Measurements from ENCODE around the gene TECPR1. TPM values are rescaled to one million over a fixed set of nuclear protein-coding genes. Genes with fewer than 3 reads are reported as not detected.

TECPR1 gene
- total and polyA plus RNA-seq, 2 donors (not counting 1 experiment from before 2014, with no cell fraction given): 3.7 to 39.0 TPM

DNA sequence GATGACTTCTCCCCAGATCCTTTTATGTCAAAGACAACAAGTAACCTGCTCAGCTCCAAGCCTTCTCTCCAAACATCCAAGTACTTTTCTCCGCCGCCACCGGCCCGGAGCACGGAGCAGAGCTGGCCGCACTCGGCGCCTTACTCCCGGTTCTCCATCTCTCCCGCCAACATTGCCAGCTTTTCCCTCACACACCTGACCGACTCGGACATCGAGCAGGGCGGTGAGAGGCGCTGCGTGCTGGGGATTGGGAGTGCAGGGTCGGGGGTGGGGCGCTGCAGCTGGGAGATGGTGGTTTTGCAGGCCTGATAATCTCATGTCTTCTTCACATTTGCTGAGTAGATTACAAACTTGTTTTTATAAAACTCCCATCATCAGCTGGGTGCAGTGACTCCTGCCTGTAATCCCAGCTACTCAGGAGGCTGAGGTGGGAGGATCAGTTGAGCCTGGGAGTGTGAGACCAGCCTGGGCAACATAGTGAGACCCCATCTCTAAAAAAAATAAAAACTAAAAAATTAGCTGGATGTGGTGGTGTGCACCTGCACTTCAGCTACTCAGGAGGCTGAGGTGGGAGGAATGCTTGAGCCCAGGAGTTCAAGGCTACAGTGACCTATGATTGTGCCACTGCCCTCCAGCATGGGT is 47.9 kb downstream of the TECPR1 start:
- Histone ChIP-seq H3K27ac (ENCODE audit: insufficient read depth, low read length) (no peak overlapping the region), H3K4me1 (ENCODE audit: control insufficient read depth, extremely low read depth, insufficient read depth, low read length) (no peaks in the 10 kb centered on the region), H3K27me3 (ENCODE audit: control insufficient read depth, insufficient read depth, low read length) (no peaks in the 10 kb centered on the region), H2AFZ (ENCODE audit: low read length) (no peak overlapping the region), H3K4me3 (replicated peaks in 1 of 4; ENCODE audit: control extremely low read depth in 1 of 4, insufficient read depth in 1 of 4, low read depth in 3 of 4, low read length in 4 of 4) (no peak overlapping the region), H3K79me2 (ENCODE audit: control insufficient read depth, insufficient read depth, low read length) (no peaks in the 10 kb centered on the region), H3K4me2 (ENCODE audit: extremely low read depth, insufficient read depth, low read length) (no peak overlapping the region), H4K20me1 (ENCODE audit: control insufficient read depth, extremely low read depth, insufficient read depth, low read length) (no peaks in the 10 kb centered on the region), H3K36me3 (ENCODE audit: control insufficient read depth, insufficient read depth, low read length) (peaks cover 1% of the 10 kb centered on the region), H3K9me3 (ENCODE audit: control insufficient read depth, insufficient read depth, low read depth, low read length) (no peaks in the 10 kb centered on the region), H3K9ac (ENCODE audit: insufficient read depth, low read length) (no peak overlapping the region)
- DNase-seq (ENCODE audit: low read depth in 2 of 2): no peak
- TF ChIP-seq, protein P1, sequence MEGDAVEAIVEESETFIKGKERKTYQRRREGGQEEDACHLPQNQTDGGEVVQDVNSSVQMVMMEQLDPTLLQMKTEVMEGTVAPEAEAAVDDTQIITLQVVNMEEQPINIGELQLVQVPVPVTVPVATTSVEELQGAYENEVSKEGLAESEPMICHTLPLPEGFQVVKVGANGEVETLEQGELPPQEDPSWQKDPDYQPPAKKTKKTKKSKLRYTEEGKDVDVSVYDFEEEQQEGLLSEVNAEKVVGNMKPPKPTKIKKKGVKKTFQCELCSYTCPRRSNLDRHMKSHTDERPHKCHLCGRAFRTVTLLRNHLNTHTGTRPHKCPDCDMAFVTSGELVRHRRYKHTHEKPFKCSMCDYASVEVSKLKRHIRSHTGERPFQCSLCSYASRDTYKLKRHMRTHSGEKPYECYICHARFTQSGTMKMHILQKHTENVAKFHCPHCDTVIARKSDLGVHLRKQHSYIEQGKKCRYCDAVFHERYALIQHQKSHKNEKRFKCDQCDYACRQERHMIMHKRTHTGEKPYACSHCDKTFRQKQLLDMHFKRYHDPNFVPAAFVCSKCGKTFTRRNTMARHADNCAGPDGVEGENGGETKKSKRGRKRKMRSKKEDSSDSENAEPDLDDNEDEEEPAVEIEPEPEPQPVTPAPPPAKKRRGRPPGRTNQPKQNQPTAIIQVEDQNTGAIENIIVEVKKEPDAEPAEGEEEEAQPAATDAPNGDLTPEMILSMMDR (conservative IDR thresholded peaks at IDR 0.05 in 1 of 2, IDR thresholded peaks at IDR 0.05 in 1 of 2; ENCODE audit: low read depth in 1 of 2, low read length in 2 of 2): no peak
- TF ChIP-seq EZH2 (IDR thresholded peaks at IDR 0.05; ENCODE audit: low read length, missing control alignments): no peak

DNA sequence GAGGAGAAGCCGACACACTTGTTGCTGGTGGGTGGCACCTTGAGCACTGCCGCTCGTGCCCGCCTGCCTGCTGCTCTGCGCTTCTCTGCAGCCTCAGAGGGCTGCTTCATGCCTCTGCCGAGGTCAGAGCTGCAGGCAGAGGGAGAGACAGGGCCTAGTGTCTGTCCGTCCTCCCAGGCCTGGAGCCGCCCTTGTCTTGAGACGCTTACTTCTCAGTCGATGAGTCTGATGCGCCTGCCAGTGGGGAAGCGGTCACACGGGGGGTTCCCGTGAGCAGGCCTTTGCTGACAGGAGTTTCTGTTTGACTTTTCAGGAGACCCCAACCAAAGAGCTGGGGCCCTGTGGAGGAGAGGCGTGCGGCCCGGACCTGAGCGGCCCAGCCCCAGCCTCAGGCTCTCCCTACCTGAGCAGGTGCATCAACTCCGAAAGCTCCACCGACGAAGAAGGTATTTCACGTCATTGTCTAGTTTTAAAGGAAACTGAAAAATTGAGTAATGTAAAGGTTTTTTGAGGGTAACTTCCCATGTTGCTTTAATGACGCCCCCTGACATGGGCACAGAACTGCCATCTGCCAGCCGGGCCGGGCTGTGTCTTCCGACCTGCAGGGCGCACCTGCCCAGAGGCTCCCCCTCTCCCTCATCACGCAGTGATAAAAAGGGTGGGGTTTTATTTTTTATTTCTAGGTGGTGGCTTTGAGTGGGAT is 48.6 kb downstream of the TECPR1 start:
- TF ChIP-seq EZH2 (IDR thresholded peaks at IDR 0.05; ENCODE audit: low read length, missing control alignments): no peak
- TF ChIP-seq, protein P1 (conservative IDR thresholded peaks at IDR 0.05 in 1 of 2, IDR thresholded peaks at IDR 0.05 in 1 of 2; ENCODE audit: low read depth in 1 of 2, low read length in 2 of 2): no peak
- no peaks in the 10 kb centered on the region for H4K20me1 ChIP-seq (ENCODE audit: control insufficient read depth, extremely low read depth, insufficient read depth, low read length)
- H3K36me3 ChIP-seq (ENCODE audit: control insufficient read depth, insufficient read depth, low read length): peaks cover 1% of the 10 kb centered on the region
- H3K79me2 ChIP-seq (ENCODE audit: control insufficient read depth, insufficient read depth, low read length): no peaks in the 10 kb centered on the region
- no peak overlapping the region for H2AFZ ChIP-seq (ENCODE audit: low read length)
- H3K27me3 ChIP-seq (ENCODE audit: control insufficient read depth, insufficient read depth, low read length): no peaks in the 10 kb centered on the region
- no peak for DNase-seq (ENCODE audit: low read depth in 2 of 2)
- H3K4me1 ChIP-seq (ENCODE audit: control insufficient read depth, extremely low read depth, insufficient read depth, low read length): no peaks in the 10 kb centered on the region
- no peaks in the 10 kb centered on the region for H3K9me3 ChIP-seq (ENCODE audit: control insufficient read depth, insufficient read depth, low read depth, low read length)
- no peak overlapping the region for H3K9ac ChIP-seq (ENCODE audit: insufficient read depth, low read length)
- H3K4me3 ChIP-seq (replicated peaks in 1 of 4; ENCODE audit: control extremely low read depth in 1 of 4, insufficient read depth in 1 of 4, low read depth in 3 of 4, low read length in 4 of 4): no peak overlapping the region
- no peak overlapping the region for H3K27ac ChIP-seq (ENCODE audit: insufficient read depth, low read length)
- H3K4me2 ChIP-seq (ENCODE audit: extremely low read depth, insufficient read depth, low read length): no peak overlapping the region

DNA sequence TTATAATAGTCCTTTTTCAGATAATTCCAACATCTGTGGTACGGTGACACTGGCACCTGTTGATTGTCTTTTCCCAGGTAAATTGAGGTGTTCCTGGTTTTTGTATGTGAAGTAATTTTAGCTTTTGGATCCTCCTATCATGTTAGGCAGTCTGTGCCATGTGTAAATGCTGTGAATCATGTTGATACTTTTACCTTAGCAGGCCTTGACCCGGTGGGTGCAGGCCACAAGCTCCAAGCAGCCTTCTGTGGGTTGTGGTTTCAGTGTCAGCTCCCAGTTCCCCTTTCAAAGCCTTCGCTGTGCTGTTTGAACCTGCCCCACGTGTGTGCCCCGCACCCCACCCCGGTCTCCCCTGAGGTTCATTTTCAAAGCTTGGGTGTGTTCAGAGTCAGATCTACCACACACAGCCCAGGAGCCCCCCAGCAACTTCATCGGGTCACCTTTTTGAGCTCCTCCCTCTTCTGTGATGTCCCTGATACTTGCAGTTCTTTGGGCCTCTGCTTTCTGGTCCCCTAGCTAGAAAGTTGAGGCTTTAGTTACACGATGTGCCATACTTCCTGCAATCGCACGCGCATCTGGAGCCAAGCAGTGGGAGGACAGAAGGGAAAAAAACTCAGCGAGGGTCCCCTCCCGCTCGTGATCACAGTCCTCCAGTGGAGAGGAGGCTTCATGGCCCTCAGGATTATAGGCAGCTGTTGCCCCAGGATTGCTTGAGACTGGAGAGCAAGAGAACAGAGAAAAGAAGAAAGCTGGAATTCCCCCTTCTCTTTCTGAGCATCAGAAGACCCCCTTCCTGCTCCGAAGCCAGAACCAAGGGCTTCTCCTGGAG is 49.5 kb downstream of the TECPR1 start:
- Histone ChIP-seq H3K9ac (ENCODE audit: insufficient read depth, low read length) (no peak overlapping the region), H2AFZ (ENCODE audit: low read length) (no peak overlapping the region), H3K4me1 (ENCODE audit: control insufficient read depth, extremely low read depth, insufficient read depth, low read length) (no peaks in the 10 kb centered on the region), H3K27ac (ENCODE audit: insufficient read depth, low read length) (no peak overlapping the region), H3K4me2 (ENCODE audit: extremely low read depth, insufficient read depth, low read length) (no peak overlapping the region), H4K20me1 (ENCODE audit: control insufficient read depth, extremely low read depth, insufficient read depth, low read length) (no peaks in the 10 kb centered on the region), H3K9me3 (ENCODE audit: control insufficient read depth, insufficient read depth, low read depth, low read length) (no peaks in the 10 kb centered on the region), H3K4me3 (replicated peaks in 1 of 4; ENCODE audit: control extremely low read depth in 1 of 4, insufficient read depth in 1 of 4, low read depth in 3 of 4, low read length in 4 of 4) (no peak overlapping the region), H3K79me2 (ENCODE audit: control insufficient read depth, insufficient read depth, low read length) (no peaks in the 10 kb centered on the region), H3K36me3 (ENCODE audit: control insufficient read depth, insufficient read depth, low read length) (peaks cover 1% of the 10 kb centered on the region), H3K27me3 (ENCODE audit: control insufficient read depth, insufficient read depth, low read length) (no peaks in the 10 kb centered on the region)
- TF ChIP-seq, protein P1 (conservative IDR thresholded peaks at IDR 0.05 in 1 of 2, IDR thresholded peaks at IDR 0.05 in 1 of 2; ENCODE audit: low read depth in 1 of 2, low read length in 2 of 2): no peak
- TF ChIP-seq EZH2 (IDR thresholded peaks at IDR 0.05; ENCODE audit: low read length, missing control alignments): no peak
- no peak for DNase-seq (ENCODE audit: low read depth in 2 of 2)
